ENCODE results near the gene PSMD3.

The PSMD3 gene

DNA sequence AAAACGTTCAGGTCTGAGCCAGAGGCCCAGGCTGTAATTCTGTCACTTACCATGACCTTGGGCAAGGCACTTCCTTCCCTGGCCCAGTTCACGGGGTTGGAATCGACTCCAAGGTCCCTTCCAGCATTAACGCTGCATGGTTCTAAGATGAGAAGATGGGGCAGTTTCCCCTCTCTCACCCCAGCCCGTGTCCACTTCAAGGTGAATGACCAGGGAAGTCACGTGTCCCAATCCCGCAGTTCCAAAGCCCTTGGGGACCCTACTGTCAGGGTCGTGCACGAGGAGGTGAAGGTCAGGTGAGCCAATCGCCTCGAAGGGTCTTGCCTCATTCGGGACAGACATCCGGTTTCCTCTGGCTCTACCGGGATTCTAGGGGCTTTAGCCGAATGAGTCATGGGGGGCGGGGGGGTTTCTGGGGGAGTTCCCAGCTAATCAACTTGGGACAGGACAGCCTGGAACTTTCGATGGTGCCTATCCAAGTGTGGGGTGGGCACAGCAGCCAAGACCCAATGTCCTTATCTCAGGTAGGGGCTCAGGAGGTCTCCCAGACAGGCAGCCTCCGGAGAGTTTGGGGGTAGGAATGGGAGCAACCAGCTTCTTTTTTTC, 33.9 kb downstream of the PSMD3 start:
- TF ChIP-seq, protein P1, sequence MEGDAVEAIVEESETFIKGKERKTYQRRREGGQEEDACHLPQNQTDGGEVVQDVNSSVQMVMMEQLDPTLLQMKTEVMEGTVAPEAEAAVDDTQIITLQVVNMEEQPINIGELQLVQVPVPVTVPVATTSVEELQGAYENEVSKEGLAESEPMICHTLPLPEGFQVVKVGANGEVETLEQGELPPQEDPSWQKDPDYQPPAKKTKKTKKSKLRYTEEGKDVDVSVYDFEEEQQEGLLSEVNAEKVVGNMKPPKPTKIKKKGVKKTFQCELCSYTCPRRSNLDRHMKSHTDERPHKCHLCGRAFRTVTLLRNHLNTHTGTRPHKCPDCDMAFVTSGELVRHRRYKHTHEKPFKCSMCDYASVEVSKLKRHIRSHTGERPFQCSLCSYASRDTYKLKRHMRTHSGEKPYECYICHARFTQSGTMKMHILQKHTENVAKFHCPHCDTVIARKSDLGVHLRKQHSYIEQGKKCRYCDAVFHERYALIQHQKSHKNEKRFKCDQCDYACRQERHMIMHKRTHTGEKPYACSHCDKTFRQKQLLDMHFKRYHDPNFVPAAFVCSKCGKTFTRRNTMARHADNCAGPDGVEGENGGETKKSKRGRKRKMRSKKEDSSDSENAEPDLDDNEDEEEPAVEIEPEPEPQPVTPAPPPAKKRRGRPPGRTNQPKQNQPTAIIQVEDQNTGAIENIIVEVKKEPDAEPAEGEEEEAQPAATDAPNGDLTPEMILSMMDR (IDR thresholded peaks at IDR 0.05; ENCODE audit: low read depth, low read length), result no peak

DNA sequence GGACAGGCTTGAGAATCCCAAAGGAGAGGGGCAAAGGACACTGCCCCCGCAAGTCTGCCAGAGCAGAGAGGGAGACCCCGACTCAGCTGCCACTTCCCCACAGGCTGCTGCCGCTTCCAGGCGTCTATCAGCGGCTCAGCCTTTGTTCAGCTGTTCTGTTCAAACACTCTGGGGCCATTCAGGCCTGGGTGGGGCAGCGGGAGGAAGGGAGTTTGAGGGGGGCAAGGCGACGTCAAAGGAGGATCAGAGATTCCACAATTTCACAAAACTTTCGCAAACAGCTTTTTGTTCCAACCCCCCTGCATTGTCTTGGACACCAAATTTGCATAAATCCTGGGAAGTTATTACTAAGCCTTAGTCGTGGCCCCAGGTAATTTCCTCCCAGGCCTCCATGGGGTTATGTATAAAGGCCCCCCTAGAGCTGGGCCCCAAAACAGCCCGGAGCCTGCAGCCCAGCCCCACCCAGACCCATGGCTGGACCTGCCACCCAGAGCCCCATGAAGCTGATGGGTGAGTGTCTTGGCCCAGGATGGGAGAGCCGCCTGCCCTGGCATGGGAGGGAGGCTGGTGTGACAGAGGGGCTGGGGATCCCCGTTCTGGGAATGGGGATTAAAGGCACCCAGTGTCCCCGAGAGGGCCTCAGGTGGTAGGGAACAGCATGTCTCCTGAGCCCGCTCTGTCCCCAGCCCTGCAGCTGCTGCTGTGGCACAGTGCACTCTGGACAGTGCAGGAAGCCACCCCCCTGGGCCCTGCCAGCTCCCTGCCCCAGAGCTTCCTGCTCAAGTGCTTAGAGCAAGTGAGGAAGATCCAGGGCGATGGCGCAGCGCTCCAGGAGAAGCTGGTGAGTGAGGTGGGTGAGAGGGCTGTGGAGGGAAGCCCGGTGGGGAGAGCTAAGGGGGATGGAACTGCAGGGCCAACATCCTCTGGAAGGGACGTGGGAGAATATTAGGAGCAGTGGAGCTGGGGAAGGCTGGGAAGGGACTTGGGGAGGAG, 34.7 kb downstream of the PSMD3 start, which contains the start of gene CSF3:
TSS of gene CSF3 (plus strand) at position 436 of the 993 bp plus-strand sequence. CDS start at position 471, 35 bp downstream.
- TF ChIP-seq, protein P1 (IDR thresholded peaks at IDR 0.05; ENCODE audit: low read depth, low read length), result no peak
- no peak within 1 kb of the TSS for H3K4me3 ChIP-seq (ENCODE audit: low read depth, low read length)

More for the DNA sequence above, 33.9 kb downstream of the PSMD3 start:
- H3K4me3 ChIP-seq (ENCODE audit: low read depth, low read length), result no peak overlapping the region

DNA sequence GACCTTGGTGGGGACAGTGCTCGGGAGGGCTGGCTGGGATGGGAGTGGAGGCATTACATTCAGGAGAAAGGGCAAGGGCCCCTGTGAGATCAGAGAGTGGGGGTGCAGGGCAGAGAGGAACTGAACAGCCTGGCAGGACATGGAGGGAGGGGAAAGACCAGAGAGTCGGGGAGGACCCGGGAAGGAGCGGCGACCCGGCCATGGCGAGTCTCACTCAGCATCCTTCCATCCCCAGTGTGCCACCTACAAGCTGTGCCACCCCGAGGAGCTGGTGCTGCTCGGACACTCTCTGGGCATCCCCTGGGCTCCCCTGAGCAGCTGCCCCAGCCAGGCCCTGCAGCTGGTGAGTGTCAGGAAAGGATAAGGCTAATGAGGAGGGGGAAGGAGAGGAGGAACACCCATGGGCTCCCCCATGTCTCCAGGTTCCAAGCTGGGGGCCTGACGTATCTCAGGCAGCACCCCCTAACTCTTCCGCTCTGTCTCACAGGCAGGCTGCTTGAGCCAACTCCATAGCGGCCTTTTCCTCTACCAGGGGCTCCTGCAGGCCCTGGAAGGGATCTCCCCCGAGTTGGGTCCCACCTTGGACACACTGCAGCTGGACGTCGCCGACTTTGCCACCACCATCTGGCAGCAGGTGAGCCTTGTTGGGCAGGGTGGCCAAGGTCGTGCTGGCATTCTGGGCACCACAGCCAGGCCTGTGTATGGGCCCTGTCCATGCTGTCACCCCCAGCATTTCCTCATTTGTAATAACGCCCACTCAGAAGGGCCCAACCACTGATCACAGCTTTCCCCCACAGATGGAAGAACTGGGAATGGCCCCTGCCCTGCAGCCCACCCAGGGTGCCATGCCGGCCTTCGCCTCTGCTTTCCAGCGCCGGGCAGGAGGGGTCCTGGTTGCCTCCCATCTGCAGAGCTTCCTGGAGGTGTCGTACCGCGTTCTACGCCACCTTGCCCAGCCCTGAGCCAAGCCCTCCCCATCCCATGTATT, 35.7 kb downstream of the PSMD3 start:
- no peak overlapping the region for H3K4me3 ChIP-seq (ENCODE audit: low read depth, low read length)
- TF ChIP-seq, protein P1 (IDR thresholded peaks at IDR 0.05; ENCODE audit: low read depth, low read length), result no peak

DNA sequence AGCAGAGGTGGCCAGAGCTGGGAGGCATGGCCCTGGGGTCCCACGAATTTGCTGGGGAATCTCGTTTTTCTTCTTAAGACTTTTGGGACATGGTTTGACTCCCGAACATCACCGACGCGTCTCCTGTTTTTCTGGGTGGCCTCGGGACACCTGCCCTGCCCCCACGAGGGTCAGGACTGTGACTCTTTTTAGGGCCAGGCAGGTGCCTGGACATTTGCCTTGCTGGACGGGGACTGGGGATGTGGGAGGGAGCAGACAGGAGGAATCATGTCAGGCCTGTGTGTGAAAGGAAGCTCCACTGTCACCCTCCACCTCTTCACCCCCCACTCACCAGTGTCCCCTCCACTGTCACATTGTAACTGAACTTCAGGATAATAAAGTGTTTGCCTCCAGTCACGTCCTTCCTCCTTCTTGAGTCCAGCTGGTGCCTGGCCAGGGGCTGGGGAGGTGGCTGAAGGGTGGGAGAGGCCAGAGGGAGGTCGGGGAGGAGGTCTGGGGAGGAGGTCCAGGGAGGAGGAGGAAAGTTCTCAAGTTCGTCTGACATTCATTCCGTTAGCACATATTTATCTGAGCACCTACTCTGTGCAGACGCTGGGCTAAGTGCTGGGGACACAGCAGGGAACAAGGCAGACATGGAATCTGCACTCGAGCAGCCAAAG, 36.9 kb downstream of the PSMD3 start:
- TF ChIP-seq, protein P1 (IDR thresholded peaks at IDR 0.05; ENCODE audit: low read depth, low read length), result no peak
- no peak overlapping the region for H3K4me3 ChIP-seq (ENCODE audit: low read depth, low read length)

DNA sequence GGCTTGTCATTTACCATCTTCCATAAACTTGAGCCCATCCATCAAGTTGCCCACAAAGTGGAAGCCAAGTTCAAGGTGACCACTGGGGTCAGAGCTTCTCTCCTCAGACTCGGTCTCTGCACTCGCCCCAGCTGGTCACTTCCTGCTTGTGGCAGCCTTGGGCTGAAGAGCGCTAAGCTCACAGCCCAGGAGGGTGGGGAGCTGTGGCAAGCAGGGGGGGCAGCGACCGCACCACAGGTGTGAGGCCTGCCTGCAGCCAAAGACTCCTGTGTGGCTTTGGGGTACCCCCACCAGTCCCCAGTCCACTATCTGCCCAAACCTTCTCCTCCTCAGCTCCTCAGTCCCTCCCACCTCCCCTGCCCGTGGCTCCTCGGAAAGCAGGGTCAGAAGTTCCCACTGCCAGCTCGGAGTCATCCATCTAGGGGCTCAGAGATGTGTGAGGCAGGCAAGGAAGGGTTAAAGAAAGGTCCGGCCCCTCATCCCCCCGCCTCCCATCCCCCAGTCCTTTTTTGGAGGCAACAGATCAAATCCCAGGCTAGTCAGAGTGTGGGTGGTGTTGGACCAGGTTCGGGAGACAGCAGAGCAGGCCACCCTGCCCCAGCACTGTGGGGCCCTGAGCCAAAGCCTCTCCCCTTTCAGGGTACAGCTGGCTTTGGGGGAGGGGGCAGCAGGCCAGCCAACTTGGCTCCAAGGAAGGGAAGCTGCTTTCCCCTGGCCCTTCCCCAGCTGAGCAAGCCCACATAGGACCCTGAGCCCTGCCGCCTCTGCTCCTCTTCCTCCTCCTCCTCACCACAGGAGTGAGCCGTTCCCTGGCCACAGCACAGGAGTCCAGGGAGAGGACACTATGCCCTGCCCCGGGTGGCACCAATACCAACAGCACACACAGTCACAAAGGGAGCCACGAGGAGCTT, 37.9 kb downstream of the PSMD3 start:
- no peak overlapping the region for H3K4me3 ChIP-seq (ENCODE audit: low read depth, low read length)
- TF ChIP-seq, protein P1 (IDR thresholded peaks at IDR 0.05; ENCODE audit: low read depth, low read length), result no peak
